DMS79 treated with DMSO at 0.1 percent for 48 hours (cell line): Measurements from ENCODE around the gene RETREG1.
A peak's percentile ranks its signal among the peaks of the same experiment; 100 is the strongest.
"Not testable (repeated sequence)": the region's sequence is repeated elsewhere in the genome, so short reads cannot be mapped to it uniquely, and the experiment has no call there.

Source experiments
- DNase-seq: peaks from one replicate; lab custom pipeline; 2025; lab: John Stamatoyannopoulos, UW

Gene RETREG1

DNA sequence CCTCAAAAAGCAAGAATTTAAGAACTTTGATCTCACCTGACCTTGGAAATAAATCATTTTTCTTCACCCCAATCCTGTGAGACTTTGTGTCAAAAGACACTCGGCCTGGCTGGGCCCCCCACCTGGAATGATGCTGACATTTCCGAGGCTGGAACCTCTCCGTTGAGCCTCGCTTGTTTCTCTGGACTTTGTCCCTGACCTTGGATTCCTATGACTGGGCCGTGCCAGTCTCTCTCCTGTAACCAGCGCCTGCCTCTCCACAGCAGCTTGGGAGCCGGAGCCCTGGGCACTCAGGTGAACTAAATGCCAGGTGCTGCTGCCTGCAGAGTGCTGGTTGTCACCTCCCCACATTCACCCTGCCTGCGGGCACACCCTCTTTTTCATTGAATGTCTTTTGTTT, 62.7 kb downstream of the RETREG1 start:
- no peak for DNase-seq

DNA sequence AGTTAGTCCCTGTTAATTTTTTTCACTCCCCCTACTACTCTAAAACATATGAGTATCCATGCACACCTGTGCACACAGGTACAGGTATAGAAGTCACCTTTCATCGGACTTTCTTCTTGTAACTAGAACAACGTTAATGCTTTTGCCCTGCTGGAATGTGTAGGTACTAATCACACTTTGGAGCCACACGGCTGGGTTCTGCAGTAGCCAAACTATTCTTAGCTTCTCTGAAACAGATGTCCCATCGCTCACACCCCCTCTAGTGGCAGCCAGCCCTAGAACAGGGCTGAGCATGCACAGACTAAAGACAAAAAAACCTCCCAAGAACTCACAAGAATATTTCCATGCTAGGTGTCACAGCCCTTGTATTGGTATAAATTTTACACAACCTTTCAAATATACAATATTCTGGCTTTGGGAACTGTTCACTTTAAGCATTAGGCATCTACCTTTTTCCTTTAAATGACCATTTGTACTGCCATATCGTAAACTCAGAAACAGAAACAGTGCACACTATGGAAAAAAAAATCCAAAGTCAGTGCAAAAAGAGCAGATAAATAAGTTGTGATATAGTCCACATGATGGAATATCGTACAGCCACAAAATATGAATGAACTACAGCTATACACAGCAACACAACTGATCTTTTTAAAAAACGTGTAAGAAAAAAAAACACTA, 64.0 kb downstream of the RETREG1 start:
- no peak for DNase-seq

DNA sequence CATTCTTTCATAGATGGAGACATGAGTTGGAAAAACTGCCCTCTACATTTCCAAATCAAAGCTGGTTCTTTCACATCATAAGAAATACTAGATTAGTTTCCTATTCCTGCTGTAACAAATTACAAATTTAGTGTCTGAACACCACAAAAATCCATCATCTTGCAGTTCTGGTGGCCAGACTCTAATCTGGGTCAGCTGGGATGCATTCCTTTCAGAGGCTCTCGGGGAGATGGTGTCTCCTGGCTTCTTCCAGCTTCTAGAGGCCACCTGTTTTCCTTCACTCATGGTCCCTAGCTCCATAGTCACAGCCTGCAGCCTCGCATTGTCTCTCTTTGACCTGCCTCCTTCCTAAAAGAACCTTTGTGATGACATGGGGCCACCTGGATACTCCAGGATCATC, 65.2 kb downstream of the RETREG1 start:
- no peak for DNase-seq

DNA sequence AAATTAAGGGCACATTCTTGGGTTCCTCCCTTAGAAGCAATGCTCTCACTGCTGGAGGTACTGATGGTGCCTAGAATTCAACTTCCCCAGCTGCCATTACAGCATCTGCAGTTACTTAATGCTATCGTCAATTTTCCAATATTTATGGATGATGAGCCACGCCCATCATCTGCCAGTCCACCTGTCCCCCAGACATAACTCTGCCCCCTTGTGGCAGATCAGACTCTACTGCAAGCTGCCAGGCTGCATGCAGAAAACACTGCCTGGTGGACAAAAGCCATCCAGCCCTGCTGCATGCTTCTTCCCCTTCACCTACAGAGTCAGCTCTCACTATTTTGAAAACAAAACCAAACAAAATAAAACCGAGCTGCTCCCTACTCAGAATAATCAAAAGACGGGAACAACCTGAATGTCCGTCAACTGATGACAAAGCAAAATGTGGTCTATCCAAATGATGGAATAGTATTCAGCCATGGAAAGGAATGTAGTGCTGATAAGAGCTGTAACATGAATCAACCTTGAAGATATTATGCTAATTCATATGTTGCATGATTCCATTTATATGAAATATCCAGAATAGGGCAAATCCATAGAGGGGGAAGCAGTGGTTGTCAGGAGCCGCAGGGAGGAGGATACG, 66.4 kb downstream of the RETREG1 start:
- no peak for DNase-seq

DNA sequence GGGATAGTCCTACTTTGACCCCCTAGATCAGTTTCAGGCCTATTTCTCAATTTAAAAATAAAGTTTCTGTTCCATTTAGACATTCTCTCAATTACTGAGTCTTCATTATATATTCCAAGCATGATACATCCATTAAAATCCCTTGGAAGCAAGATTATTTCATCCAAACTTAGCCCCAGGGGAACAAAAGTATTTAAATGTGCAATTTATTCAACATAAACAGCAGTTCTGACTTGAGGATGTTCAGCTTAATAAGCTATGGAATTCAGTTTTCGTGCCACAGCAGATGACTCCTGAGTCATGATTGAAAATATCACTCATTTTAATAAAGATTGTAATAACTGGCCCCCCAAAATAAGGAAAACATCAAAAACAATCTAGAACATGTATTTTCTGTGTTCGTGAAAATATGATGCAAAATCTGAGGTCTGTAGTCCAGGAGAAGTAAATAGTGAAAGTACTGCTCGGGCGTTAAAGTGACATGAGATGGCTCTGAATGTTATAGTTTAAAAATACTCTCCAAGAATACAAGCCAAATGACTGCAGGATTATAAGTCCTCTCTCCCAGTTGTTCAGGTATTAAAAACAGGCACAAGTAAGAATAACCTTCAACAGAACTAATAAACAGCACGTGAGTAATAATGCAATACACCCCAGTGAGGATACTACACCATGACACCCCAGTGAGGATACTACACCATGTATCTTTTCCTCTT, 67.1 kb downstream of the RETREG1 start:
- DNase-seq: no peak

DNA sequence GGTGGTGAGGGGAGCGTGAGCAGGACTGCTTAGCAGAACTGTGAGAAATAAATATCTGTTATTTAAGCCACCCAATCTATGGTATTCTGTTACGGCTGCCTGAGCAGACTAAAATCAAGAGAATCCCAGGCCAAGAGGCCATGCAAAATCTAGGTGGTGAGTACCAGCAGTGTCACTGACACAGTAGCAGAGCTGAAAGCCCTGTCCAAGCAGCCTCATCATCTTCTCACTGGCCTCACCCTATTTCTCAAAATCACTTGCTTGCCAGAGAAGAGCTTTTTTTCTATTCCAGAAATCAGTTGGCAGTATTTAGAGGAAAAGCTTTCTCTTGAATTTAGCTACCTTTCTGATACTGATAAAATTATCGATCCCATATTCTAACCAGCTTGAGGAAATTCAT, 68.0 kb downstream of the RETREG1 start:
- no peak for DNase-seq

DNA sequence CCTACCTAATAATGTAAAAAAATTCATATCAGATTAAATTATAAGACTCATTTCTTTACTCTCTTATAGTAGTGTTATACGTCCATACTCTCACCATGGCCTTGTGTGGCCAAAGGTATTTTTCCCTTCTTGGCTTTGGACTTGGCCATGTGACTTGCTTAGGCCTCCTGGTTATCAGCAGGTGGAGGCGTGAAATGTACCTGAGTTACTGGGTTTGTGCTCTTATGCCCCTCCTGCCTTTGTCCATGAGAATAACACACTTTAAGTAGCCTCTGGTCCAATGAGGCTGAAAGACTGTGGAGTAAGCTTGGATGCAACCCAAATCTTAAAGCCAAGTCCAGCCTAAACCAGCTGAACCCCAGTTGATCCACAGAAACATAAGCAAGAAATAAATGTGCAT, 68.7 kb downstream of the RETREG1 start:
- DNase-seq: peak; percentile 33

DNA sequence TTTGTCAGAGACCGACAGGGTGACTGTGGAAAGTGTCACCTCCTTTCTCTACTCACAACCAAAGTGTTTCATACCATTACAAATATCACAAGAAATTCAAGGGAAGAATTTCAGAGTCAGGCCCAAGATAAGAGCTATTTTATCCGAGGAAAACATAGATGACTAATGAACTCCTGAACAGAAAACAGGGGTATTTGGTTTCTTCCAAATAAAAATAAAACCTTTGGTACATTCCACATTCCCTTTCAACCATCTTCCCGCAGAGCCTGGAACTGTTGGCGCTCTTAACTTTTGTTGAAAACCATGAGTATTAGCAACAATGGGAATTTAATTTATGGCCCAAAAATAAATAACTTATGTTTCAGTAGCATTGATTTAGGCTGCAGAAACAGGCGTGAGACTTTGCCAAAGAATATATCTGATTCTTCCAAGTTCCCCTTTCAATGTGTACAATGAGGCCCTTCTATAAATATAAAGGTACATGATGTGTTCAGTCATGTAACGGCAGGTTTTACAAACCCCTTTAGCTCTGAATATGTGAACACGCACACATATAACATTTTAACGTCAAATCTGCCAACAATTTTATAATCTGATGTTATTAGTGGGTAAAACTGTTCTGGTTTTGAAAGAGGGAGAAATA, 69.5 kb downstream of the RETREG1 start:
- DNase-seq: no peak

DNA sequence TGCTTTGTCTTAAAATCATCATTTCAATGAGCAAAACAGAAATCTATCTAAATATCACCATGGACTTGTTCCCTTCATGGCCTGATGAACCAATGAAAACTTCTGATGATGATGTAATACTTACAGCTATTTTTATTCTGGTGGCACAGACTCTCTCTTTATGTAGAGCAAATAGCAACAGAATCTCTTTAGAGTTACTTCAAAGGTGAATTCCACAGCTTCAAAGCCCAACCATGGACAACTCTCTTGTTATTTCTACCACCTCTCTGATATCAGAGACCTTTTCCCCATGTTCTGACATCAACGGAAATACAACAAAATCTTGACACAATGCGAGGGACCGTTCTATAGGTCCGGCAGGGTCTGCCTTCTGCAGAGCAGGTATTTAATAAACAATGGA, 70.1 kb downstream of the RETREG1 start:
- no peak for DNase-seq

DNA sequence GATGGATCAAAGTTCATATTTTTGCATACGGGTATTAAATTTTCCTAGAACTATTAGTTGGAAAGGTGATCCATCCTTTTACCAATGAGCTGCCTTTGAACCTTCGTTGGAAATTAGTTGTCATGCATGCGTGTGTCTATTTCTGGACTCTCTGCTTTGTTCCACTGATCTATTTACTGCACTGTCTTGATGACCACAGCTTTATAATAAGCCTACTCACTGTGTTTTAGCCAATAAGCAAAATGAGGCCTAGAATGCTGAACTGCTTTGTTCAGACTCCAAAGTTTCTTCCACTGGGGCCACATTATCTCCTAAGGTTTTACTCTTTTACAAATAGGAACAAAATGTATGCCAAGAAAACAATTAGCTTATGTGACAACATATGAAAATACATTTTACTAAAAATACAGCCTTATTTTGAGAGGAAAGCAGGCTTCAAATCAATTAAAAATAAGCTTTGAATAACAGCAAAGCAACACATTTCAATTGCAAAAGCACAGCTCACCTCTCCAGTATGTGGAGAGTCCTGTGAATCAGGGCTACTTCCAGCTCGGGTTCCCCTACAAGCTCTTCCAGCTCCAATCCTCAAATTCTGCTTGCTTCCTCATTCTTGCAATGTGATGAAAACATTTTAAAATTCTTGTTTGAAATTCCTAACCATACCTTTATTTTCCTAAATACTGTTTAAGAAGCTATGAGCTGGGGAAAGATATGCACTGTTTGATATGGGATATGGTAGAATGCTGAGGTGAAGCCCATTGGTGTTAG, 72.0 kb downstream of the RETREG1 start:
- DNase-seq: no peak

DNA sequence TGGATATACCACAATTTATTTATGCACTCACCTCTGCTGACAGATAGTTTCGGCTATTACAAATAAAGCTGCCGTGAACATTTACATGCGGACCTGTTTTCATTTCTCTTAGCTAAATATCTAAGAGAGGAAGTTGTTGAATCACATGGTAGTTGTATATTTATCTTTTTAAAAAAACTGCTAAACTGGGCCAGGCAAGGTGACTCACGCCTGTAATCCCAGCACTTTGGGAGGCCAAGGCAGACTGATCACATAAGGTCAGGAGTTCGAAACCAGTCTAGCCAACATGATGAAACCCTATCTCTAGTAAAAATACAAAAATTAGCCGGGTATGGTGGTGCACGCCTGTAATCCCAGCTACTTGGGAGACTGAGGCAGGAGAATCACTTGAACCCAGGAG, 73.6 kb downstream of the RETREG1 start:
- DNase-seq: not testable (repeated sequence)

DNA sequence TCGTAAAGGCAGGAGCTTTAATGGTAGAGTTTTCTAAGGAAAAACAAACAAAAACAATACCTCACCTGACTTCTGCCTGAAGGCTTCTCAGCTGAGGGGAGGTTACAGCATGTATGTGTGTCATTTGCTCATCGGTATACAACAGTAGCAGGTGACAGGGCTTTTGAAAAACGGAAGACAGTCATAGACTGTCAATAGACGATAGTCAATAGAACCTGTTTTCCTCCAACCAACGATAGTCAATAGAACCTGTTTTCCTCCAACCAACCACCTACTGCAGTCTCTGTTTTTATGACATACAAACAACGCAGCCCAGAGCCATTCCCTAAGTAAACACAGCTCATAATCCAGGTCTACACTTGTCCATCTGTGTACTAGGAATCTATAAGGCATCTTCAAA, 74.6 kb downstream of the RETREG1 start:
- no peak for DNase-seq

DNA sequence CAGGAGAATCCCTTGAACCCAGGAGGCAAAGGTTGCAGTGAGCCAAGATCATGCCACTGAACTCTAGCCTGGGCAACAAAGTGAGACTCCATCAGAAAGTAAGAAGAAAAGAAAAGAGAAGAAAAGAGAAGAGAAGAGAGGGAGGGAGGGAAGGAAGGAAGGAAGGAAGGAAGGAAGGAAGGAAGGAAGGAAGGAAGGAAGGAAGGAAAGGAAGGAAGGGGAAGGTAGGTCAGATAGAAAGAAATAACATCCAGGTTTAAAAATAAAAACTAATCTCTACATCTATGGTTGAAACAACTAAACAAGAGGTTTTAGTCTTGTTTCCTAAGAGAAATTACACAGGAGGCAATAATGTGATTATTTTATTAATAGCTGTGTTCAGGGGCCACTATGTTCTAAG, 75.2 kb downstream of the RETREG1 start:
- not testable (repeated sequence) for DNase-seq

DNA sequence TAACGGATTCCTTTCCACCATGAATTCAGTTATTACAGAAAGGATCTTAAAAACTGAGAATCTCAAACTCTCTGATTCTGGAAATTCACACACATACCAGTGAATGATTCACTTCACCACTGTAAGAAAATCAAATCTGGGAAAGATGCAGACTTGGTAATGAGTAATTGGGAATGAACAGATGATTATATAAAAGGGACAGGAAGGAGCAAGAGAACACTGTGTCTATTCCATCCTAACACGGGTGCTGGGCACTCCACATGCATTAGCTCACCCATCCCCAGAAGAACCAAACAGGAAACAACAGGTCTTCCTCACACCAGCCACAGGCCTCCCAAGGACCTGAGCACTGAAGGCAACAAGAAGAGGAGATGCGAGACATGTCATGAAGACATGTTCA, 76.4 kb downstream of the RETREG1 start:
- no peak for DNase-seq

DNA sequence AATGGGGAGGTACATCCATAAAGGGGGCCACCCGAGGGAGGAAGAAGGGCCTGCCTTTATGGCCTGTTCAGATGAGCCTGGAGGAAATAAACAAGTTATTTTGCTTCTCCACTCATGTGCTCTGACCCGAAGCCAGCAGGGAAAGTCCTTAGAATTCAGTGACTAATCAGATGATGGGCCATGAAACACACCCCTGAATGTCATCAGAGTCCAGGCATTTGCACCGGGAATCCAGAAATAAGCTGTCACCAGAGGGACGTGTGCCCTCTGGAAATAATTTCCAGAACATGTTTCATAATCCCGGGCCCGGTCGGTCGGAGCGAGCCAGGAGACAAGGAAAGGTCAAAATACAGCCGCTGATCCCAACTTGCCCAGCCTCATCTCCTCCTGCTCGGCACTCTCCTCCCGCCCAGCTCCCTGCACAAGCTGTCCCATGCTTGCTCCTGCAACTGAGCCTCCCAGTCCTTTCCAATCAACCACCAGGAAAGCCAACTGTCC, 77.6 kb downstream of the RETREG1 start:
- DNase-seq: no peak

DNA sequence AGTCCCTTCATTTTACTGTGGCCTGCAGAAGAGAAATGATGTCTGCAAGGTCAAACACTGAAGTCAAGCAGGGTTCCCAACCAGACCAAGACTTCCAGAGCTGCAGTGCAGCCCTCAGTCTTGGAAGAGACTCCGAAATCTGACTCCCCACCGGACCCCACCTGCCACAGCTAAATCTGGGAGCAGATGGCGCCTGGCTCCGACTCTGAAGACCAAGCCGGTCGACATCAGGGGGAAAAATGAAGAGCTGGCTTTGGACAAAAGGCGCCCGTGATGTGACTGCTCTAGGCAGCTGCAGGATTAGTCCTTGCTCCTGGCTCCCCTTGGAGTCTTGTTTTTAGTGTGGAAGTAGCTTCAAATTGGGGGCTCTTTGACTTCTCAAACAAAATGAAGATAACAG, 78.8 kb downstream of the RETREG1 start:
- DNase-seq: no peak

DNA sequence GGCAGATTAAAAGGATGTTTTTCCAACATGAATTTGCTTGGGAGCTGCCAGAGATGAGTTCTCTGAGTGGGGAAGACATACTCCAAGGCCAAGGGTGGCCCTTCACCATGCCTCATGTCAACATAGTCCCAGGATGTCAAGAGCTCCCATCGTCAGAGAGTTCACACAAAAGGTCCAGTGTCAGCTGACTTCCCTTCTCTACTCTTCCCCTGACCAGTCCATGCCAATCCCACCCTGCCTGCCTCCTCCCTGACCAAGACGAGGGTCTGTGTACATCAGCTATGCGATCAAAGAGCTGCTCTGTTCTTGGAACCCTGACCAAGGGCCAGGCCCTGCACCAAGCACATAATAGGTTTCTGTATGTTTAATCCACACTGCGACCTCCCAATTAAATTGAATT, 80.0 kb downstream of the RETREG1 start:
- DNase-seq: no peak

DNA sequence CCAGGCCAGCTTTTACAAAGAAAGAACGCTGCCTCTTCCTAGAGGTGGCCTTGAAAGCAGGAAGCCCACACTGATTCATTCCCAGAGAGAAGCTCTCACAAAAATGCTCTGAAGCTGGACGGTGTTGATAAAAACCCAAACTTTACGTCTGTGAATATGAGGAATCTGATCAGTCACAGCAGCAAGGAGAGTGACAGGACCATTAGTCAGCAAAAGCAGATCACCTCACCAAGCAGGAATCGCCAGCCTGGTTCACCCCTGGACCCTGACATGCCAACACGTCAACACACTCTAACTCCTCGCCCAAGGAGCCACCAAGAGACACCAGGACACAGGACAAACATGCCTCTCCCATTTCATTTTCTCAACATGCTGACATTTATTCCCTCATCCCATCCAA, 80.6 kb downstream of the RETREG1 start:
- DNase-seq: no peak

DNA sequence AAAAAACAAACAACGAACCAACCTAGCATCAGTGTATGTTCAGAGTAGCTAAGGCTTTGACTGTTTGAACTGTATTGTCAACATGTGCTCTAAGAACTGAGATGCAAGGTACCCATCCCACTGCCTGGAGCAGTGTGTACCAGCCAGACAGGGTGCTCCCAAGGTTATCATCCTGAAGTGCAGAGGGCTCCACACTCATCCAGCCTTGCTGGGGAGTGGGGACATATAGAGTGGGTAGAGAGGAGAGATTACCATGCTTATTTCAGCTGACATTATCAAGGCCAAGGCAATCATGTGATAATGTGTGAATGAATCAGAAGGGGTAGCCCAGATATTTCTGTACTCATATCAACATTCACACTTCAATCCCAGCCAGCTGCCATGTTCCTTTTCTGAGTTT, 82.5 kb downstream of the RETREG1 start:
- no peak for DNase-seq

DNA sequence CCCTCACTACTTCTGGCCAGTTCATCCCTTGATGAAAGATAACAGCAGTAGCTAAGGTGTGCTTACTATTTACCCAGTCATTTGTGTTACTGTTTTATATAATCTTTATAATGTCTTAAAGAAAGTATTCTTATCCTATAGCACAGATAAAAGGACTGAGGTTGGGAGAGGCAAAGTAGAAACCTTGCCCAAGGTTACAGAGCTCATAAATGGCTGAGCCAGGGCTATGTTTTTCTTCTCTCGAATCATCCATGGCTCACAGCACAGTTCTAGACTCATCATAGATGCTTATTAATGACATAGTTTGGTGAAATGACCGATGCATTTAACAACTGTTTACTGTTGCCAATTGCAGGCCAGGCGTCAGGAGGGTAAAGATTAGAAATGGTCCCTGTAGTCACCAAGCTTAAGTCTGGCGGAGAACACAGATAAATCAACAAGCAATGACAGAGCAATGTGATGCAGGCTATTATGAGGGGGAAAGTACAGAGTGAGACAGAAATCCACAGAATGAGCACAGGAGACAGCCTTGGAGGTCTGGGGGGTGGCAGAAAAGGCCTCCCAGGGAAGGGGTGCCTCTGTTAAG, 85.6 kb downstream of the RETREG1 start:
- DNase-seq: no peak

DNA sequence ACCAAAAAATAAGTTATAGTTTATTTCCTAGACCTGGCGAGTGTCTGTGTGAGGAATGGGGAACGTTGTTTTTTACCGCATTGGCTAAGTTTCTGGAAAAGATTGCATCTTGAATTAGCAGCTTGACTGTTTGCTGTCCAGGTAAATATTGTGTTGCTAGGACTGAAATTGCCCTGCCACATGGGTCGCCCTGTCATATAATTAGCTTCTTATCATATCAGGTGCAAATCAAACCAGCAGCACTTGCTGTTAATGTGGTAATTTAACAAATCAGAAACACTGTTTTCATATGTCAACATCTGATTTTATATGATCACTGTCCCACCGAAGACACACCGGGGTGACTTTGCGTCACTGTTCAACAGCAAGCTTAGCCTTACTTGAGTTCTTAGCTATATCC, 87.5 kb downstream of the RETREG1 start:
- DNase-seq: no peak
